Measurements from ENCODE around the gene TSEN15. TPM values are rescaled to one million over a fixed set of nuclear protein-coding genes. Genes with fewer than 3 reads are reported as not detected.
A peak's percentile ranks its signal among the peaks of the same experiment; 100 is the strongest.
"Not testable (repeated sequence)": the region's sequence is repeated elsewhere in the genome, so short reads cannot be mapped to it uniquely, and the experiment has no call there.

The TSEN15 gene
- total RNA-seq, 1 donor from 2014 or later, result 27.2 TPM

DNA sequence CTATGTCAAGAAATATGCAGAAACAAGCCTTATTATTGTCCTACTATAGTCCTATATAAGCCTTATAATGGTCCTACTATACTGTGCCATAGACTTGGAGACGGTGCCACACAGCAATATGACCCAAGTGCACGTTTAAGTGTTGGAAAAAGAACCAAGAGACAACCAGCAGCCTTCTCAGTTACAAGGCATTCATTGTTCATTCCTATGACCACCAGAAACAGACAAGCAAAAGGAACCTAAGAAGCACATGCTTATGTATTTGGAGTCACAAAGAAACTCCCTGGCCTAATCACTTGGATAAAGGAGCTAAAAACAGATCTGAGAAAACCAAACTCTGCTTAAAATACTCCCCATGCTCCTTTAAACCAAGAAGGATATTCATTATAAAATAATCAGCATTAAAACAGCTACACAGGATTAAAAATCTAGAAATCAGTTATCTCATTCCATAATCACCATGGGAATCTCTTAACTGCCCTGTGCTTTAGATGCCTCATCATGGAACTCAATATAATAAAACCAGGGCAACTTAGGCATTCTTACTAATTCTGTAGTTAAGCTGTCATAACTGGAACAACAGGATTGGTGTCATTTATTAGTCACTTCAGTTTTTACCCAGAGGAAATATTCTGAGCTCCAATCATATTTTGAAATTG, 21.0 kb upstream of the TSEN15 start:
- DNase-seq, result no peak
- no peak for ATAC-seq
- intact Hi-C loops (cut with micrococcal nuclease), result no loop called here

DNA sequence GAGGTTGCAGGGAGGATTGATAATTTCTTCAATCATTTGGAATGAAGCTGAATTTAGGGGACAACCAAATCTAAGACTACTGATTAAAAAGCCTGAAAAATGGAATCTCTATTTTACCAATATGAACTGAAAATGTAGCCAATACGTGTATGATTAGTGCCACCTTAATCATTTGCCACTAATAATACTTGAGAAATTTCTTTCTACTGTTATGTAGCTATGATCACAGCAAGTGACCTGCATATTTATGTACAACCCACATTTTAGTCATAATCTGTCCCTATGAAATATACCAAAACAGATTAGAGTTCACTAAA, 20.5 kb upstream of the TSEN15 start:
- DNase-seq (no peak), ATAC-seq (no peak)
- intact Hi-C loops (cut with micrococcal nuclease), result no loop called here

DNA sequence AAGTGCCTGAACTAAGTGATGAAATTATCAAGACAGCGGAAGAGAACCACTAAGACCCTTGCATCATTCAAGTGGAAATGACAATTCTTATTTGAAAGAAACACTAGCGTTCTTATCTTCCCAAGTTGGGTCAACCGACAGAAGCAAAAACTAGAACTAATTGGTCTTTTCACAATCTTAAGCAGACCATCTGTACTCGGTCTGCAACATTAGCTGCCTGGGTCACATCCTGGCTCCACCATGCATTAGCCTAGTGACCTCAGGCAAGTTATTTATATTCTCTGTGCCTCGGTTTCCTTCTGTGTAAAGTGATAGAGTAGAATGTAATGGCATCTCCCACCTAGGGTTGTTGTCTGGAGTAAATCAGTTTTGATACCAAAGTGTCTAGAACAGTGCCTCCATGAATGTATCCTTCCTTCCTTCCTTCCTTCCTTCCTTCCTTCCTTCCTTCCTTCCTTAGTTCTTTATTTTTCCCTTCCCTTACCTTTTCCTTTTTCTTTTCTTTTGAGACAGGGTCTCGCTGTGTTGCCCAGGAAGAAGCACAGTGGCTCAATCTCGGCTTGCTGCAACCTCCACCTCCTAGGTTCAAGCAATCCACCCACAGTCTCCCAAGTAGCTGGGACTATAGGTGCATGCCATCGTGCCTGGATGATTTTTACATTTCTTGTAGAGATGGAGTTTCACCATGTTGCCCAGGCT, 20.0 kb upstream of the TSEN15 start:
- DNase-seq (no peak), ATAC-seq (no peak)
- intact Hi-C loops (cut with micrococcal nuclease), result no loop called here

DNA sequence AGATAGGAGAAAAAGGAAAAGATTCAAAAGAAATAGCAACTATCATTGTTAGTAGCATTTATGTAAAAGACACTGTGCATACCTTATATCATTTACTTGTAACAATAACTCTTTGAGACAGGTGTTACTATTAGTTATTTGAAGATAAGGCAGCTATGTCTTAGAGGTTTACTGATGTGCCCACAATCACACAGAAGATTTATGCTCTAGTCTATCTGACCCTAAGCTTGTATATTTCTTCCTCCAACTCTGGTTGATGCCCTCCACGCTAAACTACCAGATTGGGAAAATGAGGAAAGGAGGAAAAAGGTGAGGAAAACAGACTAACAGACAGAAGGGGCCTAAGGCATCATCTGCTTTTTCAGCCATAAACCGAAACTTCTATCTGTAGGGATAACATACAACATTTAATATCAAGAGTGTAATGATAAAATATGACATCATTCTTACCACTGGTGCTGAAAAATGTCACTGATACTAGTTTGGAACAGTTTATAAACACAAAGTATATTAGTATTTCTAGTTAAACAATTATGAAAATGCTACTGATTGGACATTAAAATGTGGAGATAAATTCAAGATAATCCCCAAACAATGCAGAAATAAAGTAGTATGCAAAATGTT, 19.1 kb upstream of the TSEN15 start:
- ATAC-seq (no peak), DNase-seq (no peak)
- intact Hi-C loops (cut with micrococcal nuclease), result no loop called here

DNA sequence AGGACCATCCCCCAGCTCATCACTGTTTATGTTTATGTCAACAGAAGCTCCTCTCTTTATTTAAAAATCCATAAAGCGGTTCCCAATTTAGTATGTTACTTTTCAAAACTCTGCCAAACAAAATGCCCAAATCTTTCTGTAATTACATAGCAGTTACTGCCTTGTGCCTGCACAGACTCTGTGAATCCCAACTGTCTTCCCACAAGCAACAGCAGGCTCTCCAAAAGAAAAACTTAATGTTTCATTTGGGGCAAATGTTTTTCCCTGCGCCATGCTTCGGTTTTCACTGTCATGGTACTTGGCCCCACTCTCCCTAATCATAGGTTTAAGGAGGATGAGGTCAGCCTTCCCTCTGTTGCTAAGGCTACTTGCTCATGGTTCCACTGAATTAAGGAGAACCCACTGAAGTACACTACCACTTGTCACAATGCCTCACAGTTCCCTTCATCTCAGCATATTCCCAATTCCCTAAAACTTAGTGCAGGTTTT, 18.6 kb upstream of the TSEN15 start:
- ATAC-seq (no peak), DNase-seq (no peak)
- intact Hi-C loops (cut with micrococcal nuclease), result no loop called here

DNA sequence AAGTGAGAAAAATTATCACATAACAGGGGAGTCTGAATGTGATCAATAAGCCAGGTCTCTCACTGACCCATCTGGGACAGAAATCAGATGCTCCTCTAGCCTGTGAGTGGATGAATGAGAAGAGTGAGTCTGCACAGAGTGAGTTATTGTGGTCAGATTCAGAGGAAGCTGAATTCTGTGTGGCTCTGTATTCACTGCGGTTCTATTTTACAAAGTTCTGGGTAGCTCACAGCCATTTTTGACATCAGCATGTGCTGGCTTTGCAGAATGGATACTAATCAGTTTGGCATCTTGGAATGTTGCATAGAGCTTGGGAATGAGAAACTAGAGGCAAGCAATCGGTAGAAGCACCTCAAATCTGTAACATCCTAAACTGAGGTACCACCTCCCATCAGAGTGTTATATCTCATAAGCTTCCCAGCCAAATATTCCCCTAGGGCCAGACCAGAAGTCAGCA, 17.8 kb upstream of the TSEN15 start:
- intact Hi-C loops (cut with micrococcal nuclease), result no loop called here
- ATAC-seq (no peak), DNase-seq (no peak)

DNA sequence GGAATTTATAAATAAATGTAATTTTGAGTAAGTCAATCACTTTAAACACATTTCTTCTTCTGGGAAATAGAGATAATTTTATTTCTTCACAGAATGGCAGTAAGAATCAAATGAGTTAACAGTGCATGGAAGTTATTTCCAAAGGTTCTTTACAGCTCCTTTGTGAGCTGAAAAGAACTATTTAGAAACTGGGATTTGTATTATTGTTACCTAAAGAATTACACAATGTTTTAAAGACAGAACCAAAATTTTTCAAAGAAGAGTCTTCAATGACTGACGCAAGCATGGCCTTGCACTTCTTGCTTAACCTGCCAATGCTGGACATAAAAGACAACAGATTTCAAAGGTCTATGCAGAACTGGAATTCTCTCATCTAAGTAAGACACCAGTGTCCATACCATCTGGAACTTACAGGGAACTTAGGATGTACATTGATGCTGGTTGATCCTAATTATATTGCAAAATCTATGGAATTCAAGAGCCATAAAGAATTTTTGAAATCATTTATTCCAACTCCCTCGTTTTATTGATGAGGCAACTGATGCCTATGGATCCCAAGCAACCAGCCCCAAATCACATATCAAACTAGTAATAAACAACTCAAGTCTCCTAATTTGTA, 16.7 kb upstream of the TSEN15 start:
- no peak for ATAC-seq
- intact Hi-C loops (cut with micrococcal nuclease), result no loop called here
- no peak for DNase-seq

DNA sequence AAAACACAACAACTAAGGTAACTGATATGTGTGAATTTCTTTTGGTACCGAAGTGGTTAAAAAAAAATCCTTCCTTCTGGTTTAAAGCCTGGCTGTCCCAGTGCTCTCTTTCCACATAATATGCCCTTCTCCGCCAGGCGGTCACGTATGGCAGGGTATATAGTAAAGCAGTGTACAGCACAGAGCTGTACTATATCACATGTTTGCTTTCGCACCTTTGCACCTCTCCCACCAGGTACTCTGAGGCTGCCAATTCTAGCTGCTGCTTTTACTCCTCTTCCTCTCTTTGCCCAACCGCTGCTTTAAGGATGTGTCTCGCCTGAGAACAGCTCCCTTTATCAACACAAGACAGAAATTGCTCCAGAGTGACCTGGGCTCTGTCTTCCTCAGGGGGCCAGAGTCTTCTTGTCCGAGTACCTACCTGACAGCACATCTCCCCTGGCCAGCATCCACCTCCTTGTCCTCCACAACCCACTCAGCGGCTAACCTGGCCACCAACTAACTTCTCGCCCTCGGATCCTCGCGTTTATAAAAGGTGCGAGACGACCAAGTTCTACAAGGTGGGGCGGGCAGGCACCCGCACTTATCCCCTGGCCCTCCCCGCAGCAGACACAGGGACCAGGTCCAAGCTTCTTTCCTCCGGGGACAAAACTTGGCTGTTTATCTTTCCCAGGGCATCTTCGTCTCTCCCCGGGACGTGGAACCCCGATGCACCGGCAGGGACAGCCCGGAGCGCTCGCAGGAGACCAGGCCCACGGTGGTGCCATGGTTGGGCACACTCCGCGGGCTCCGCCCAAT, 15.6 kb upstream of the TSEN15 start:
- ATAC-seq (no peak), DNase-seq (no peak)
- intact Hi-C loops (cut with micrococcal nuclease), result no loop called here

DNA sequence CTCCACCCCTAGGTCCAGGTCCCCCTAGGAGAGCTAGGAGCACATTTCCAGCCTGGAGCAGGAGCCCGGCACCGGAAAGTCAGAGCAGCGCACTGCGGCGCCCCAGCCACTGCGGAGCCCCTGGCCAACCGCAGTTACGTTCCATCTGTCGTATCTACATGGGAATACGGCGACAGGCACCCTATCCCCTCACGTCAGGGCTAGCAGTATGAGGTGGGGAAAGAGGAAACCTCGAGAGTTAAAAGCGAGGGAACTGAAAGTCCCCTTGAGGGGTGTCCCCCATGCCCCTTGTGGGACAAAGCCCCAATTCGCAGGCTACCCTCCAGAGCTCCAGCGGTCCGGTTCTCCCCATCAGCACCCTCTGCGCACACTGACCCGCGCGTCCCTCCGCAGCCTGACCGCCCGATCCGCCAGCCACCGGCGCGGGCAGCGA, 15.0 kb upstream of the TSEN15 start:
- intact Hi-C loops (cut with micrococcal nuclease), result no loop called here
- DNase-seq (peak; percentile 72), ATAC-seq (peak; percentile 82)

DNA sequence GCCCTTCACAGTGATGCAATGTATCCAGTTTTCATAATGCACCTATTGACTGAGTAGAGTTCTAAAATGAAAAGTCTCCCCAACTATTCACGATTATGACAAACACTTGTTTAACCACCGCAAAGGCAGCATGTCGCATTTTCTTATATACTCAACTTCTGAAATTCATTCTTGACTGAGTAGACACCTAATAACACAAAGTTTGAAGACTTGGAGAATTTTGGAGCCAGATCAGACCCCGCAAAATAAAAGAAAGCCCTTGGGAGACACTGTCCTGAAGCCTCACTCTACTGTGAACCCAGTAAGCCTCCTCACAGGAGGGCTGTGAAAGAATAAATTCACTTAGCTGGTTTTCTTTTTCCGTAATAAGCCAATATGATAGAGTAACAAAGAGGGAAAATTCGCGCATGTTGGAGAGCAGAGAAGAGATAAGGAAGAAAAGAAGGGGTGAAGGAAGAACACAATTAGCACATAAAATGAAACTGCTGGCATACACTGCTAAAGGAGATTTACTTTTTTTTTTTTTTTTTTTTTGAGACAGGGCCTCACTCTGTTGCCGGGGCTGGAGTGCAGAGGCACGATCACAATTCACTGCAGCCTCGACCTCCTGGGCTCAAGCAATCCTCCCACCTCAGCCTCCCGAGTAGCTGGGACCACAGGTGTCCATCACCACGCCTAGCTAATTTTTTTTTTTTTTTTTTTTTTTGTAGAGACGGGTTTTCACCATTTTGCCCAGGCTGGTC, 13.5 kb upstream of the TSEN15 start:
- intact Hi-C loops (cut with micrococcal nuclease), result no loop called here
- DNase-seq, result no peak

DNA sequence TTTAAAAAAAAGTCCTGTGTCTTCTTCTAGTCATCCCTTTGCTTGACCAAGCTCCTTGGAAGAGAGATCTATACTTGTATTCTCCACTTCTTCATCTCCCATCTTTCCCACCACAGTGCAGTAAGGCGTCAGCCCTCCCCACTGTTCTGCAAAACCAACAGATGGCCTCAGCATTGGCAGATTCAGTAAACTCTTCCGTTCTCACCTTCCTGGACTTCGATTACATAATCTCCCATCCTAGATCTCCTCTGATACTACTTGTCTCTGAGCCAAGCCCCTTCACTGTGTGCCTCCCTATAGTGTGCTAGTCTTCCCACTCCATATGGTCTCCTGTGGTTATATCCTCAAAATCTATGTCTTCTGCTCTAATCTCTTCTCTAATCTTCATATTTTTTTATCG, 12.4 kb upstream of the TSEN15 start:
- ATAC-seq, result no peak
- no peak for DNase-seq
- intact Hi-C loops (cut with micrococcal nuclease), result no loop called here

More for the DNA sequence above, 13.5 kb upstream of the TSEN15 start:
- no peak for ATAC-seq

DNA sequence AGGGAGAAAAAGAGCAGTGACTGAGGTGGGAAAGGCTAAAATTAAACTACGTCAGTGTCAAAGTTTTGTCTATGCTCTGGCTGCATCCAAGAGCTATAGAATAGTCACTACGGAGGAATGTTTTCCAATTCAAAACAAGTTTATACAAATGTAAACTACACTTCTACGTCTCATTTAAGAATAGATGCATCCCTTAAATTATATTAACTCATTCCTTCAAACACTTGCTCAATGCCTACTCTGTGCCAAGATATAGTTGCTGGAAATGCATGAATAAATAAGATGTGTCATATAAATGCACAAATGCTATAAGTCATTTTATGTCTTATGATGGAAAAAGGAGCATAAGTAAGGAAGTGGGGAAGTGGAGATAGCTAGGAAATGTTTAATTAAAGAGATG, 9.8 kb upstream of the TSEN15 start:
- no peak for ATAC-seq
- intact Hi-C loops (cut with micrococcal nuclease), result no loop called here

DNA sequence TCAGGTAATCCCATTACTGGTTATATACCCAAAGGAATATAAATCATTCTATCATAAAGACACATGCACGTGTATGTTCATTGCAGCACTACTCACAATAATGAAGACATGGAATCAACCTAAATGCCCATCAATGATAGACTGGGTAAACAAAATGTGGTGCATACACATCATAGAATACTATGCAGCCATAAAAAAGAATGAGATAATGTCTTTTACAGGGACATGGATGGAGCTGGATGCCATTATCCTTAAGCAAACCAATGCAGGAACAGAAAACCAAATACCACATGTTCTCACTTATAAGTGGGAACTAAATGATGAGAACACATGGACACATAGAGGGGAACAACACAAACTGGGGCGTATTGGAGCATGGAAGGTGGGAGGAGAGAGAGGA, 8.2 kb upstream of the TSEN15 start:
- intact Hi-C loops (cut with micrococcal nuclease); ATAC-seq; DNase-seq: not testable (repeated sequence)

More for the DNA sequence above, 9.8 kb upstream of the TSEN15 start:
- DNase-seq, result no peak

DNA sequence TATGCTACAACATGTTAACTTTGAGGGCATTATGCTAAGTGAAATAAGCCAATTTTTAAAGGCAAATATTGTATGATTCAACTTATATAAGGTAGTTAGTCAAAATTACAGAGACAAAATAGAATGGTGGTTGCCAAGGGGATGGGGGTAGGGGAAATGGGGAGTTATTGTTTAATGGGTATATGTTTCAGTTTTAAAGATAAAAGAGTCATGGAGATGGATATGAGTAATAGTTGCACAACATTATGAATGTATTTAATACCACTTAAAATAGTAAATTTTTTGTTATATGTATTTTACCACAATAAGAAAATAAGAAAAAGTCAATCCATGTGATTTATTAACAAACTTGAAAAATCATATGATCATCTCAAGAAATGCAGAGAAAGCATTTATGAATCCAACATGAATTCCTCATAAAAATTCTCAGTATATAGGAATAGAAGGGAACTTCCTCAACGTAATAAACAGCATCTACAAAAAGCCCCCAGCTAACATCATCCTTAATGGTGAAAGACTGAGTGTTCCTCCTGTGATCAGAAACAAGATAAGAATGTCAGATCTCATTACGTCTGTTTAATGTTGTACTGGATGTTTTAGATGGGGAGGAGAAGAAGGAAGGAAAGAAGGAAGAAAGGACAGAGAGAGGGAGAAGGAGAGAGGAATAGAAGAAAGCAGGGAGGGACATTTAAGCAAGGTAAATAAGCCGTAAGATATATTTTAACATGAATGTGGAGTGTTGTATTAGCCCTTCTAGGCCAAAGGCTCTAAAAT, 6.7 kb upstream of the TSEN15 start:
- DNase-seq (no peak), ATAC-seq (no peak)
- intact Hi-C loops (cut with micrococcal nuclease), result no loop called here

DNA sequence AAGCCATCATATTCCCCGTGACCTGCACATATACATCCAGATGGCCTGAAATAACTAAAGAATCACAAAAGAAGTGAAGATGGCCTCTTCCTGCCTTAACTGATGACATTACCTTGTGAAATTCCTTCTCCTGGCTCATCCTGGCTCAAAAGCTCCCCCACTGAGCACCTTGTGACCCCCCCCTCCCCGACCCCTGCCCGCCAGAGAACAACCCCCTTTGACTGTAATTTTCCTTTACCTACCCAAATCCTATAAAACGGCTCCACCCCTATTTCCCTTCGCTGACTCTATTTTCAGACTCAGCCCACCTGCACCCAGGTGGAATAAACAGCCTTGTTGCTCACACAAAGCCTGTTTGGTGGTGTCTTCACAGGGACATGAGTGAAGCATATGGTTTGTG, 4.0 kb upstream of the TSEN15 start:
- intact Hi-C loops (cut with micrococcal nuclease); DNase-seq: not testable (repeated sequence)

DNA sequence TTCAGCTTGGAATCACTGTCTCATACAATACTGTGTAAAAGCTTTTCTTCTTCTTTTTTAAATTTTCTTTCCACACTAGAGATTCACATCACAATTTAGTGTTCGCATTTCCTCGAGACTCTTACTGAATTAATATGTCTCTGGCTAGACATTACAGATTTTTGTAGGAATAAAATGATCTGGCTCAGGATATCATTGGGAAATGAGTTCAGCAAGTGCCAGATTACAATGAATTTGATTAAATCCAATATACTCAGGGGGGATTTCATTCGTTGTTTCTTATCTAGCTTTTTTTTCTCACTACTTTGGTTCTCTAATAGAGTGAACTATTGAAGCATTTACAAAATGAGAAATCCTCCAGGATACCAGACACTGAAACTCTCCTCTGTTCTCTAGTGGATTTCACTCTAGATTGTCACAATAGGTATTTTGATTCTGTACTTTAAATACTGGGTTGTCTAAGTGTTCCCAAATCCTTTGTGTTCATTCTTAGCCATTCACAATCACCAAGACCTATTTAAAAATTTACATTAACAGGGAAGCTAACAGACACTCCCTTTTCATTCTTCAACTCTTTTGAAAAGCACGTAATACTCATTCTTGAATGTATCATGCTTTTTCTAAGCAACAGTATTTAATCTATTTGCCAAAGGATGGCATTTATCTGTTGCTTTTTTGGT, 2.8 kb upstream of the TSEN15 start:
- intact Hi-C loops (cut with micrococcal nuclease), result no loop called here
- no peak for ATAC-seq
- no peak for DNase-seq

More for the DNA sequence above, 4.0 kb upstream of the TSEN15 start:
- ATAC-seq, result not testable (repeated sequence)

DNA sequence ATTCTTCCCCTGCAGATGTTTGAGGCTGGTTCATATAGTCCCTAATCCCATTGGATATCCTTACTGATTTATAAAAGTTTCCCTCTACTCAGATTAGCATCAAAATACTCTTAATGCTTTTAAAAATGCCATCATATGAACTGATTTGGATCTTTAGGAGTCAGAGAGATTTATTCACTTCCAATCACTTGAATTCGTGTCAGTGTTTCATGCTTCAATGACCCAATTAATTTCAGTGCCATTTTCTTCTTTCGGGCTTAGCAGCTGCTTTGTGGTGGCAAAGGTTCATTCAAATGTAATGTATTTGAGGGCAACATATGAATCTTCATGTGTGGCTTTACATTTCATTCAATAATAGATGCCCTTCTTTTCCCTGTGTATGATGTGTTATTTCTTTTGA, 2.2 kb upstream of the TSEN15 start:
- ATAC-seq (no peak), DNase-seq (no peak)
- intact Hi-C loops (cut with micrococcal nuclease), result no loop called here
